HepG2 (cell line): ENCODE measurements around the gene VSX1. TPM values are rescaled to one million over a fixed set of nuclear protein-coding genes. Genes with fewer than 3 reads are reported as not detected.

ENCODE experiments used
- DZIP1 ChIP-seq: sonication (generic); formaldehyde crosslinking; IDR thresholded peaks from 2 replicates; pipeline ENCODE4 v1.5.0; 2020; ENCODE audit warnings: mild to moderate bottlenecking, missing genetic modification reagents
- FOXK1 ChIP-seq: sonication (generic); formaldehyde crosslinking; IDR thresholded peaks from 2 replicates; pipeline ENCODE4 v1.4.0; 2020; ENCODE audit warnings: low read depth, missing genetic modification reagents, borderline replicate concordance
- FUBP1 ChIP-seq: sonication (generic); formaldehyde crosslinking; IDR thresholded peaks from 2 replicates; pipeline ENCODE4 v1.5.1; 2020; ENCODE audit warnings: missing genetic modification reagents, mild to moderate bottlenecking, borderline replicate concordance
- HIVEP1 ChIP-seq: sonication (generic); formaldehyde crosslinking; IDR thresholded peaks from 2 replicates; pipeline ENCODE4 v1.4.0; 2020; ENCODE audit warnings: mild to moderate bottlenecking, missing genetic modification reagents
- HNRNPUL1 ChIP-seq: fragments of 200-400 bp; formaldehyde crosslinking; IDR thresholded peaks from 2 replicates; pipeline ENCODE4 v1.6.1; 2017; ENCODE audit warnings: low read depth, mild to moderate bottlenecking, low read length, moderate library complexity
- IRF2 ChIP-seq: IDR thresholded peaks from 2 replicates; pipeline ENCODE4 v1.6.1; 2018; ENCODE audit warnings: missing genetic modification reagents, missing compliant biosample characterization
- IRX3 ChIP-seq: sonication (generic); formaldehyde crosslinking; IDR thresholded peaks from 2 replicates; pipeline ENCODE4 v1.8.1; 2023; ENCODE audit warnings: mild to moderate bottlenecking, low read depth, missing genetic modification reagents, borderline replicate concordance
- MZF1 ChIP-seq: sonication (generic); formaldehyde crosslinking; IDR thresholded peaks from 2 replicates; pipeline ENCODE4 v1.8.1; 2023; ENCODE audit warnings: mild to moderate bottlenecking, missing genetic modification reagents, borderline replicate concordance
- NFKBIZ ChIP-seq: IDR thresholded peaks from 2 replicates; pipeline ENCODE4 v1.6.1; 2018; ENCODE audit warnings: missing genetic modification reagents, missing compliant biosample characterization
- NR2C2 ChIP-seq: sonication (generic); formaldehyde crosslinking; IDR thresholded peaks from 2 replicates; pipeline ENCODE4 v1.4.0; 2020; ENCODE audit warnings: missing genetic modification reagents, mild to moderate bottlenecking, moderate library complexity, borderline replicate concordance
- RFX5 ChIP-seq: IDR thresholded peaks from 2 replicates; pipeline ENCODE4 v1.6.1; 2011; ENCODE audit warnings: low read depth, low read length, improper control_type of control experiment
- ZBTB40 ChIP-seq, 2 experiments: fragments of 450-650 bp in 1 of 2; sonication (generic) in 1 of 2; formaldehyde crosslinking in 1 of 2; IDR thresholded peaks; 2 replicates each; pipeline versions ENCODE4 v1.6.1 to v1.8.0; 2016 to 2022; ENCODE audit warnings: antibody characterized with exemption in 1 of 2, mild to moderate bottlenecking in 1 of 2, missing genetic modification reagents in 1 of 2
- ZNF232 ChIP-seq: sonication (generic); formaldehyde crosslinking; IDR thresholded peaks from 2 replicates; pipeline ENCODE4 v1.4.0; 2020; ENCODE audit warnings: missing genetic modification reagents, borderline replicate concordance
- ZNF235 ChIP-seq: sonication (generic); formaldehyde crosslinking; IDR thresholded peaks from 2 replicates; pipeline ENCODE4 v1.8.1; 2023; ENCODE audit warnings: mild to moderate bottlenecking, missing genetic modification reagents, borderline replicate concordance
- ZNF567 ChIP-seq: sonication (generic); formaldehyde crosslinking; IDR thresholded peaks from 2 replicates; pipeline ENCODE4 v1.8.1; 2023; ENCODE audit warnings: mild to moderate bottlenecking, missing genetic modification reagents, borderline replicate concordance
- ZNF766 ChIP-seq: sonication (generic); formaldehyde crosslinking; IDR thresholded peaks from 2 replicates; pipeline ENCODE4 v1.5.0; 2020; ENCODE audit warnings: missing genetic modification reagents, borderline replicate concordance
- polyA plus RNA-seq, 8 experiments: library from polyadenylated mRNA; depleted of rRNA in 3 of 8; stranded (reverse) in 7 of 8; unstranded in 1 of 8; fragments of >200 nt; fragmentation: Illumina TruSeq in 4 of 8; extraction: Trizol in 4 of 8; gene quantifications; 2 replicates each; pipeline versions ENCODE4 v1.2.1 to v1.2.3, GENCODE V29; 2011 to 2016; ENCODE audit warnings: low read depth in 4 of 8, missing spikeins in 1 of 8, mixed read lengths in 1 of 8; ENCODE audit not compliant: insufficient read depth in 1 of 8
- total RNA-seq, 5 experiments: library from RNA; depleted of rRNA; stranded (reverse); fragments of >200 nt; fragmentation: Illumina TruSeq; extraction: Trizol; gene quantifications; 2 replicates each; pipeline ENCODE4 v1.2.3, GENCODE V29; 2016; ENCODE audit warnings: low read depth in 1 of 5

Gene VSX1
- total and polyA plus RNA-seq, 2 of the 13 experiments (the other 11 are each of a cell fraction or from before 2014, with no cell fraction given) = 0.04 TPM; not detected in 1

GRCh38 chr20:25046181-25046641 is 35.7 kb downstream of the VSX1 start (continued):
- TF ChIP-seq ZBTB40 (IDR thresholded peaks at IDR 0.05) = no peak
- TF ChIP-seq ZBTB40 (CRISPR knock-in tag; IDR thresholded peaks at IDR 0.05) = no peak
- peak; percentile 46; the same call in 1 of the 2 replicates for TF ChIP-seq FOXK1
- TF ChIP-seq ZNF232 (CRISPR knock-in tag) = 0 out of 2 replicates have a peak, but pooled peaks have one; percentile 55
- TF ChIP-seq HNRNPUL1 = no peak
- no peak for TF ChIP-seq IRF2 (CRISPR knock-in tag)
- TF ChIP-seq NR2C2 (CRISPR knock-in tag) = peak; percentile 21; the same call in 1 of the 2 replicates
- TF ChIP-seq FUBP1 (CRISPR knock-in tag) = no peak
- no peak for TF ChIP-seq ZNF235 (CRISPR knock-in tag)
- no peak for TF ChIP-seq ZNF766
- TF ChIP-seq IRX3 (CRISPR knock-in tag) = no peak
- TF ChIP-seq RFX5 = no peak
- TF ChIP-seq DZIP1 (CRISPR knock-in tag) = 0 out of 2 replicates have a peak, but pooled peaks have one; percentile 10
- no peak for TF ChIP-seq NFKBIZ (CRISPR knock-in tag)
- TF ChIP-seq HIVEP1 (CRISPR knock-in tag) = no peak
- no peak for TF ChIP-seq MZF1 (CRISPR knock-in tag)
- no peak for TF ChIP-seq ZNF567 (CRISPR knock-in tag)
